HEK293T (cell line): Measurements from ENCODE around the gene CILP2.

ENCODE experiments used
- BHLHE40 ChIP-seq: fragments of 450-650 bp; IDR thresholded peaks from 2 replicates; pipeline ENCODE4 v1.6.1; 2016; ENCODE audit warnings: mild to moderate bottlenecking, moderate library complexity, borderline replicate concordance
- LEF1 ChIP-seq: fragments of 450-650 bp; IDR thresholded peaks from 2 replicates; pipeline ENCODE4 v1.6.1; 2017; ENCODE audit warnings: mild to moderate bottlenecking, borderline replicate concordance
- SP1 ChIP-seq: fragments of 450-650 bp; IDR thresholded peaks from 2 replicates; pipeline ENCODE4 v1.6.1; 2017
- TF ChIP-seq, protein P1 (sequence below): fragments of 450-650 bp; IDR thresholded peaks from 2 replicates; pipeline ENCODE4 v1.6.1; 2016

GRCh38 chr19:19584356-19584755 is 46.3 kb downstream of the CILP2 start:
- TF ChIP-seq SP1 (no peak), BHLHE40 (no peak), LEF1 (no peak)
- TF ChIP-seq, protein P1, sequence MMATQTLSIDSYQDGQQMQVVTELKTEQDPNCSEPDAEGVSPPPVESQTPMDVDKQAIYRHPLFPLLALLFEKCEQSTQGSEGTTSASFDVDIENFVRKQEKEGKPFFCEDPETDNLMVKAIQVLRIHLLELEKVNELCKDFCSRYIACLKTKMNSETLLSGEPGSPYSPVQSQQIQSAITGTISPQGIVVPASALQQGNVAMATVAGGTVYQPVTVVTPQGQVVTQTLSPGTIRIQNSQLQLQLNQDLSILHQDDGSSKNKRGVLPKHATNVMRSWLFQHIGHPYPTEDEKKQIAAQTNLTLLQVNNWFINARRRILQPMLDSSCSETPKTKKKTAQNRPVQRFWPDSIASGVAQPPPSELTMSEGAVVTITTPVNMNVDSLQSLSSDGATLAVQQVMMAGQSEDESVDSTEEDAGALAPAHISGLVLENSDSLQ, result no peak
